Stimulated activated naive CD8-positive, alpha-beta T cell treated with anti-CD3 and anti-CD28 coated beads, Interleukin-15, Interleukin-2, amounts not matched to agents 100 ng/mL and 50 ng/mL, for 24 hours (primary cell): ENCODE measurements around the gene FERMT3.
"Not testable (repeated sequence)": the region's sequence is repeated elsewhere in the genome, so short reads cannot be mapped to it uniquely, and the experiment has no call there.

Experiments used
- H3K27ac Mint-ChIP-seq: one replicate; pipeline ENCODE4 v1.8.0; 2021; ENCODE audit warnings: mild to moderate bottlenecking, mixed read lengths
- H3K27me3 Mint-ChIP-seq: one replicate; pipeline ENCODE4 v1.8.0; 2021; ENCODE audit warnings: mixed read lengths
- H3K36me3 Mint-ChIP-seq: one replicate; pipeline ENCODE4 v1.8.0; 2021; ENCODE audit warnings: low read depth, mixed read lengths
- H3K4me1 Mint-ChIP-seq: one replicate; pipeline ENCODE4 v1.8.0; 2021; ENCODE audit warnings: low read depth, mixed read lengths
- H3K4me3 Mint-ChIP-seq: one replicate; pipeline ENCODE4 v1.8.0; 2021; ENCODE audit warnings: mild to moderate bottlenecking, mixed read lengths
- H3K9me3 Mint-ChIP-seq: one replicate; pipeline ENCODE4 v1.8.0; 2021; ENCODE audit warnings: mixed read lengths

FERMT3 gene

GRCh38 chr11:64244966-64245365, 38.4 kb downstream of the FERMT3 start:
- Mint-ChIP-seq H3K4me1 (peaks cover 32% of the 10 kb centered on the region), H3K27me3 (no peaks in the 10 kb centered on the region), H3K4me3 (peak overlapping the region; percentile 94), H3K36me3 (peaks cover 13% of the 10 kb centered on the region), H3K27ac (peak overlapping the region; percentile 95), H3K9me3 (no peaks in the 10 kb centered on the region)

DNA sequence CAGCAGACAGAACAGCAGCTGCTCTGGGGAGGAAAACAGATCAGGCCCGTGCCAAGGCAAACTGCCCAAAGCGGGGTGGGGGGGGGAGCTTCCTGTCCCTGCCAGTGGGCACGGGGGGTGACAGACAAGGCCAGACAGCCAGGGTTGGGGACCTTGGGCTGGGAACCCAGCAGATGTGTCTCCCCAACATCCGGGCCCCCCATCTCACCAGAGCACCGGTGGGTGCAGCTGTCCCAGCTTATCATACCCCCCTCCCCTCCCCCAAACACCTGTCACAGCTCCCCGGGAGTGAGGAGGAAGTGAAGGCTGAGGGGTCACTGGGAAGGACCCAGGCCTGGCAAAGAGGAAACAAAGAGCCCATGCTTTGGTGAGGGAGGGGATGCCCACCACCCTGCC, 38.9 kb downstream of the FERMT3 start:
- H3K36me3 Mint-ChIP-seq: peaks cover 13% of the 10 kb centered on the region
- peak overlapping the region; percentile 94 for H3K4me3 Mint-ChIP-seq
- no peaks in the 10 kb centered on the region for H3K9me3 Mint-ChIP-seq
- no peaks in the 10 kb centered on the region for H3K27me3 Mint-ChIP-seq
- H3K27ac Mint-ChIP-seq: peak overlapping the region; percentile 95
- peaks cover 30% of the 10 kb centered on the region for H3K4me1 Mint-ChIP-seq

GRCh38 chr11:64245797-64246620, 39.5 kb downstream of the FERMT3 start:
- Mint-ChIP-seq H3K27ac (peak overlapping the region; percentile 95), H3K9me3 (no peaks in the 10 kb centered on the region), H3K4me3 (peak overlapping the region; percentile 94), H3K36me3 (peaks cover 13% of the 10 kb centered on the region), H3K4me1 (peaks cover 27% of the 10 kb centered on the region), H3K27me3 (no peaks in the 10 kb centered on the region)

DNA sequence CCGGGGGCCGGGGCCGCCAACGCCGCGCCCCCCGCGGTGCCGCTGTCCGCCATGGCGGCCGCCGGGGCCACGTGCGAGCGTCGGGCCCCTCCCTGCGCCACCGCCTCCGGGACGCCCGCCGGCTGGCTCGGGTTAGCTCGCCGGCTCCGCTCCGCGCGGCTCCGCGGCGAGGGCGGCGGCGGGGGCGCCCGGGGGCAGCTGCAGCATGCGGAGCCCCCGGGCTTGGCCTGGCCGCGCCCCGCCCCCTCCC, 40.0 kb downstream of the FERMT3 start:
- H3K27me3 Mint-ChIP-seq, H3K9me3 Mint-ChIP-seq: not testable (repeated sequence)
- Mint-ChIP-seq H3K4me3 (peak overlapping the region; percentile 86), H3K4me1 (peaks cover 27% of the 10 kb centered on the region), H3K36me3 (peaks cover 13% of the 10 kb centered on the region), H3K27ac (peak overlapping the region; percentile 65)

GRCh38 chr11:64246871-64247728, 40.6 kb downstream of the FERMT3 start, which contains the start of gene PPP1R14B:
Gene PPP1R14B (minus strand): TSS chr11:64246943. CDS start chr11:64246673, 270 bp downstream.
- Mint-ChIP-seq H3K36me3 (peaks cover 13% of the 10 kb centered on the region), H3K4me1 (peaks cover 32% of the 10 kb centered on the region), H3K27me3 (no peaks in the 10 kb centered on the region), H3K4me3 (peak within 1 kb of the TSS; percentile 94), H3K27ac (peak within 1 kb of the TSS; percentile 95), H3K9me3 (no peaks in the 10 kb centered on the region)

GRCh38 chr11:64247729-64248531, 41.4 kb downstream of the FERMT3 start:
- Mint-ChIP-seq H3K27ac (peak overlapping the region; percentile 26), H3K4me1 (peaks cover 31% of the 10 kb centered on the region), H3K4me3 (peak overlapping the region; percentile 70)

GRCh38 chr11:64248578-64248977, 42.1 kb downstream of the FERMT3 start:
- Mint-ChIP-seq H3K27me3 (no peaks in the 10 kb centered on the region), H3K4me1 (peaks cover 24% of the 10 kb centered on the region), H3K9me3 (no peaks in the 10 kb centered on the region), H3K36me3 (peaks cover 7% of the 10 kb centered on the region), H3K27ac (no peak overlapping the region), H3K4me3 (no peak overlapping the region)

More at GRCh38 chr11:64247729-64248531, 41.4 kb downstream of the FERMT3 start:
- H3K27me3 Mint-ChIP-seq: no peaks in the 10 kb centered on the region
- H3K36me3 Mint-ChIP-seq: peaks cover 13% of the 10 kb centered on the region
- no peaks in the 10 kb centered on the region for H3K9me3 Mint-ChIP-seq

DNA sequence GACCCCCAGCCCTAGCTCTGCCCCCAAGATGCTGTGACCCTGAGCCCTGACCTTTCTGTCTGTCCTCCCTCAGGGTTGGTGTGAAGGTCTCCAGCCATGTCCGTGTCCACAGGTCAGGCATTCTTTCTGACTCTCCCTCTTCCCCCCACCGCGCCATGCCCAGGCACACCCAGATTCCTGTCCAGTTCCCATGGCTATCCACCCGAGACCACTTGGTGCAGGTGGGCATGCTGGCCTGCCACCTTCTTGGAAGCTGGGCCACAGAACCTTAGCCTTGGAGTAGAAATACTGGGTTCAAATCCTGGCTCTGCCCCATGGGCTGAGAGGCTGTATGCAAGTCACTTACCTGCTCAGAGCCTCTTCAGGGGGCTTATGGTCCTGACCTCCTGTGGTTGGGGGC, 42.5 kb downstream of the FERMT3 start:
- H3K9me3 Mint-ChIP-seq: no peaks in the 10 kb centered on the region
- no peak overlapping the region for H3K27ac Mint-ChIP-seq
- peaks cover 20% of the 10 kb centered on the region for H3K4me1 Mint-ChIP-seq
- H3K27me3 Mint-ChIP-seq: no peaks in the 10 kb centered on the region
- no peak overlapping the region for H3K4me3 Mint-ChIP-seq
- H3K36me3 Mint-ChIP-seq: peaks cover 2% of the 10 kb centered on the region

DNA sequence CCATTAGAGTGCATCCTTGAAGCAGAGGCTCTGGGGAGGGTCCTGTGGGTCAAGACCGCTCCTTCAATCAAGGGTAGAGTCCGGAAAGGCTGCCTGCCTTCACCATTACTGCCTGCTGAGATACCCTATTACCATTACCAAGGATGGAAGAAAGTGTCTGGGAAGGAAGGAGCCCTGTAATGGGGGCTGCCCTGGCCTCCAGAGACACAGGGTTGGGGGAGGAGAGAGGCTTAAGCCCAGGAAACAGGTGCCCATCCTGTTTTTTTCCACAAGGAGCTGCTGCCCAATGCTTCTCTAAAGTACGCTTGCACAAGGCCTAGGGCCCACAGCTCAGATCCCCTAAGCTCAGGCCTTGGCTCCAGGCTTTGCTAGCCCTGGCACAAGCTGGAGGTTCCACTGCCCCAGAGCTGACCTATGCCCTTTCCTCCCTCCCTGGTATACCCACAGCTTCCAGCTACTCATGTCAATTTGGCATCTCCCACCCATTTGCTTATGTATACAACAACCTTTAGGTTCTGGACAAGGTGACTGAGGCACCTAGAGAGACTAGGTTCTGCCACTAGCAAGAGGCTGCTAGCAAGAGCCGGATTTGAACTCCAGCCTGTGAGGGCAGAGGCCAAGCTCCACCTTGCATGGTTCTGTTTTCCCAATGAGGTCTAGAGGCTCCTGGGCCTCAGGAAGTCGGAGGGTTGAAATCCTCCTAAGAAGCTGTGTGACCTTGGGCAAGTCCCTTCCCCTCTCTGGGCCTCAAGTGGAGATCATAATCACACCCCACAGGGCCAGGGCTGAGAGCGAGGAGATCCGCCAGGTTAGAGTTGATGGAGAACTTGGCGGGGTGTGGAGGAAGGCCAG, 43.3 kb downstream of the FERMT3 start:
- no peak overlapping the region for H3K4me3 Mint-ChIP-seq
- no peaks in the 10 kb centered on the region for H3K36me3 Mint-ChIP-seq
- peaks cover 17% of the 10 kb centered on the region for H3K4me1 Mint-ChIP-seq
- peak overlapping the region; percentile 14 for H3K27ac Mint-ChIP-seq
- H3K27me3 Mint-ChIP-seq: no peaks in the 10 kb centered on the region
- H3K9me3 Mint-ChIP-seq: no peaks in the 10 kb centered on the region

DNA sequence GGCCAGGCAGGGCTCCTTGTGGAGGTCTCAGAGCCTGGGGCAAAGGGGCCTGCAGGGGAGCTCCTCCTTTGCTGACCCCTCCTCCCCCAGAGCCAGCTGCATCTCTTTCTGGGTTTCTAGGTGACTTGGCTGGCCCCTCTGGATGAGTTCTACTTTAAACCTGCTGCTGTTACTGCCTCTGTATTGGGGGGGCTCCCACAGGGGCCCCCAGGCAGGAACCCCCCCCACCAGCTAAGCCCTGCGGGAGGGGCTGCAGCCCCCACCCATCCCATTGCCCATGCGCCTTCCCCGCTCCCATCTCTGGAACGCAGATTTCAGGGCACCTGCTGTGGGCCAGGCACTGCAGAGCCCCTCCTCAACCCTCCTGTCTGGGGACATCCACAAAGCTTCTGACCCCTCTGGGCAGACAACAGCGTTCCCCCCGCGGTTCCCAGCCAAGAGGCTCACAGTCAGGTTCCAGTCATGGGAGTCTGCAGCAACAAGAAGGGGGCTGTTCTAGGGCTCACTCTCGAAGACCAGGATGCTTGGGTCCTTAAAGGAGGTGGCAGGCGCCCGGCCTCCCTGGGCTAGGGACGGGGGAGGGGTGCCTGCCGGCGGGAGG, 44.0 kb downstream of the FERMT3 start:
- Mint-ChIP-seq H3K4me1 (peaks cover 17% of the 10 kb centered on the region), H3K4me3 (peak overlapping the region; percentile 69), H3K36me3 (no peaks in the 10 kb centered on the region), H3K9me3 (no peaks in the 10 kb centered on the region), H3K27me3 (no peaks in the 10 kb centered on the region), H3K27ac (no peak overlapping the region)

- no peaks in the 10 kb centered on the region for H3K27me3 Mint-ChIP-seq
- peaks cover 17% of the 10 kb centered on the region for H3K4me1 Mint-ChIP-seq
- peak within 1 kb of the TSS; percentile 85 for H3K4me3 Mint-ChIP-seq
- no peaks in the 10 kb centered on the region for H3K9me3 Mint-ChIP-seq
- no peaks in the 10 kb centered on the region for H3K36me3 Mint-ChIP-seq
- peak within 1 kb of the TSS; percentile 52 for H3K27ac Mint-ChIP-seq
These were observed 44.7 kb downstream of the FERMT3 start, which contains the start of gene PLCB3 for GRCh38 chr11:64251016-64251752. Gene PLCB3 (plus strand): TSS chr11:64251530. CDS start chr11:64251650, 120 bp downstream.

DNA sequence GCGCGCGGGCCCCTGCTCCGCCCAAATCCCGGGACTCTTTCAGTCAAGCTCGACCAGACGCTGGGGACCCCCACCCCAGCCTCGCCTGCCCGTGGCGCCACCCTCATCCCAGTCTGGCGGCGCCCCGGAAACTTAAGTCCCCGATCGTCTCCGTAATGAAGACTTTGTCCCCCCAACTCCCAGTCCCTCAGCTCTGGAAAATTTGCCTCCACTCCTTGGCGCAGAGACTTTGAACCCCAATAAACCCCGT, 45.2 kb downstream of the FERMT3 start:
- no peaks in the 10 kb centered on the region for H3K36me3 Mint-ChIP-seq
- peak overlapping the region; percentile 31 for H3K27ac Mint-ChIP-seq
- H3K9me3 Mint-ChIP-seq: no peaks in the 10 kb centered on the region
- H3K27me3 Mint-ChIP-seq: no peaks in the 10 kb centered on the region
- H3K4me3 Mint-ChIP-seq: peak overlapping the region; percentile 85
- peaks cover 17% of the 10 kb centered on the region for H3K4me1 Mint-ChIP-seq
